Sigmoid colon (tissue), 7 donors: ENCODE data around the gene CDA. TPM values are rescaled to one million over a fixed set of nuclear protein-coding genes. Genes with fewer than 3 reads are reported as not detected.

Experiments used
- DNase-seq: peaks from one replicate; pipeline ENCODE4 v3.0.0-alpha.2; 2019
- H3K27ac ChIP-seq, 4 donors: fragments of 200-600 bp; sonication (generic); one replicate each; pipeline ENCODE4 v1.5.1; 2016 to 2019; ENCODE audit warnings: mild to moderate bottlenecking in 1 of 4
- H3K27me3 ChIP-seq, 3 donors: fragments of 200-600 bp; sonication (generic); one replicate each; pipeline ENCODE4 v1.5.1; 2019; ENCODE audit warnings: mild to moderate bottlenecking in 1 of 3
- H3K36me3 ChIP-seq, 4 donors: fragments of 200-600 bp; sonication (generic); one replicate each; pipeline ENCODE4 v1.5.1; 2016 to 2019
- H3K4me1 ChIP-seq, 4 donors: fragments of 200-600 bp; sonication (generic); one replicate each; pipeline ENCODE4 v1.5.1; 2017 to 2019
- H3K4me3 ChIP-seq, 4 donors: fragments of 200-600 bp; sonication (generic); one replicate each; pipeline ENCODE4 v1.5.1; 2017 to 2019; ENCODE audit warnings: mild to moderate bottlenecking in 2 of 4, moderate library complexity in 1 of 4
- H3K9me3 ChIP-seq, 4 donors: fragments of 200-600 bp in 3 of 4; sonication (generic) in 3 of 4; one replicate each; pipeline versions ENCODE4 v1.5.1 to v1.6.1; 2013 to 2019
- CTCF ChIP-seq, 4 experiments: fragments of 450-650 bp in 3 of 4; fragments of 200-600 bp in 1 of 4; IDR thresholded peaks; one replicate each; pipeline ENCODE4 v1.5.1; 2016 to 2019; ENCODE audit warnings: antibody characterized with exemption in 4 of 4, mild to moderate bottlenecking in 3 of 4, moderate library complexity in 2 of 4
- EP300 ChIP-seq, 4 donors: sonication (generic); formaldehyde crosslinking; IDR thresholded peaks; one replicate each; pipeline ENCODE4 v1.6.1; 2017; ENCODE audit warnings: antibody characterized with exemption in 4 of 4
- POLR2A ChIP-seq, 2 donors: fragments of 450-650 bp; IDR thresholded peaks; one replicate each; pipeline ENCODE4 v1.6.1; 2016; ENCODE audit warnings: antibody characterized with exemption in 2 of 2, mild to moderate bottlenecking in 2 of 2, moderate library complexity in 2 of 2
- POLR2AphosphoS5 ChIP-seq, 4 donors: sonication (generic); formaldehyde crosslinking; IDR thresholded peaks; one replicate each; pipeline ENCODE4 v1.6.1; 2017; ENCODE audit warnings: antibody characterized with exemption in 4 of 4
- WGBS, 2 donors: extraction: QIAGEN DNeasy Blood & Tissue Kit; methylation state at CpG; one replicate each; pipeline ENCODE4 v1.1.7; 2013; 5-methylcytosine and 5-hydroxymethylcytosine counted together
- intact Hi-C: fragments of 100-400 bp; cut with DNase I; formaldehyde crosslinking; loops from one replicate; pipeline ENCODE4 v1.15.1; 2023
- polyA plus RNA-seq, 3 donors: library from polyadenylated mRNA; stranded (reverse); fragments of 200-250 nt; gene quantifications; one replicate each; pipeline ENCODE4 v1.2.3, GENCODE V29; 2013
- total RNA-seq, 4 donors: library from RNA; depleted of rRNA; stranded (reverse); fragments of >200 nt; gene quantifications; one replicate each; pipeline ENCODE4 v1.1.0, GENCODE V29; 2016
- donor health status: healthy with polysubstance abuse.
- donor health status: Bipolar disorder and iron deficiency.
- donor health status: healthy.

CDA gene
- total and polyA plus RNA-seq, 7 donors, result 1.3 to 272 (median 4.3) TPM

GRCh38 chr1:20662110-20662475, 73.2 kb downstream of the CDA start:
- peak overlapping the region; percentile 78 to 89 (median 85) for H3K27ac ChIP-seq
- DNase-seq, result no peak
- peaks cover 0 to 26% (median 23%) of the 10 kb centered on the region in 4 donors for H3K4me1 ChIP-seq
- intact Hi-C loops, result no loop called here
- no peak for TF ChIP-seq POLR2A (IDR thresholded peaks at IDR 0.05)
- no peak for TF ChIP-seq EP300 (IDR thresholded peaks at IDR 0.05)
- TF ChIP-seq POLR2AphosphoS5 (IDR thresholded peaks at IDR 0.05), result no peak
- no peak for TF ChIP-seq CTCF (IDR thresholded peaks at IDR 0.05)
- H3K4me3 ChIP-seq, result peak overlapping the region; percentile 67 to 92 (median 77)
- H3K9me3 ChIP-seq, result no peaks in the 10 kb centered on the region
- peaks cover 0 to 15% (median 5%) of the 10 kb centered on the region in 4 donors for H3K36me3 ChIP-seq
- WGBS, 2 donors, result 55 to 64% methylated on average over 7 of the region's 7 CpGs
- H3K27me3 ChIP-seq, result no peaks in the 10 kb centered on the region

GRCh38 chr1:20663365-20663764, 74.5 kb downstream of the CDA start:
- H3K4me3 ChIP-seq, result no peak overlapping the region
- no peaks in the 10 kb centered on the region for H3K9me3 ChIP-seq
- H3K27me3 ChIP-seq, result no peaks in the 10 kb centered on the region
- no peak overlapping the region for H3K27ac ChIP-seq
- no peak for DNase-seq
- TF ChIP-seq POLR2AphosphoS5 (IDR thresholded peaks at IDR 0.05), result no peak
- TF ChIP-seq POLR2A (IDR thresholded peaks at IDR 0.05), result no peak
- TF ChIP-seq EP300 (IDR thresholded peaks at IDR 0.05), result no peak
- TF ChIP-seq CTCF (IDR thresholded peaks at IDR 0.05), result no peak
- 93 to 94% methylated on average over 1 of the region's 1 CpG for WGBS, 2 donors
- H3K36me3 ChIP-seq, result peaks cover 0 to 5% (median 0%) of the 10 kb centered on the region in 4 donors
- H3K4me1 ChIP-seq, result peaks cover 0 to 26% (median 23%) of the 10 kb centered on the region in 4 donors
- intact Hi-C loops, result no loop called here

- DNase-seq, result no peak
- H3K27me3 ChIP-seq, result no peaks in the 10 kb centered on the region
- no peaks in the 10 kb centered on the region for H3K9me3 ChIP-seq
- 81 to 89% methylated on average over 12 of the region's 12 CpGs for WGBS, 2 donors
- H3K4me3 ChIP-seq, result no peak overlapping the region
- H3K36me3 ChIP-seq, result no peaks in the 10 kb centered on the region
- intact Hi-C loops, result no loop called here
- no peak for TF ChIP-seq POLR2AphosphoS5 (IDR thresholded peaks at IDR 0.05)
- TF ChIP-seq EP300 (IDR thresholded peaks at IDR 0.05), result no peak
- no peak for TF ChIP-seq CTCF (IDR thresholded peaks at IDR 0.05)
- TF ChIP-seq POLR2A (IDR thresholded peaks at IDR 0.05), result no peak
- peaks cover 0 to 23% (median 23%) of the 10 kb centered on the region in 4 donors for H3K4me1 ChIP-seq
- H3K27ac ChIP-seq, result no peak overlapping the region
These were observed 75.2 kb downstream of the CDA start for GRCh38 chr1:20663969-20664715.

- WGBS, 2 donors, result 49 to 69% methylated on average over 12 of the region's 12 CpGs
- no peak for TF ChIP-seq POLR2A (IDR thresholded peaks at IDR 0.05)
- TF ChIP-seq EP300 (IDR thresholded peaks at IDR 0.05), result no peak
- no peak for DNase-seq
- Histone ChIP-seq H3K4me1 (peaks cover 0 to 9% (median 7%) of the 10 kb centered on the region in 4 donors), H3K9me3 (no peaks in the 10 kb centered on the region), H3K36me3 (no peaks in the 10 kb centered on the region), H3K4me3 (no peak overlapping the region), H3K27me3 (no peaks in the 10 kb centered on the region), H3K27ac (no peak overlapping the region)
- intact Hi-C loops, result no loop called here
These were observed 76.8 kb downstream of the CDA start for GRCh38 chr1:20665726-20666125.

- WGBS, 2 donors, result 82 to 83% methylated on average over 16 of the region's 16 CpGs
- no peaks in the 10 kb centered on the region for H3K36me3 ChIP-seq
- H3K9me3 ChIP-seq, result no peaks in the 10 kb centered on the region
- intact Hi-C loops, result no loop called here
- TF ChIP-seq EP300 (IDR thresholded peaks at IDR 0.05), result no peak
- TF ChIP-seq POLR2A (IDR thresholded peaks at IDR 0.05), result no peak
- TF ChIP-seq POLR2AphosphoS5 (IDR thresholded peaks at IDR 0.05), result no peak
- no peak for TF ChIP-seq CTCF (IDR thresholded peaks at IDR 0.05)
- DNase-seq, result no peak
- no peak overlapping the region for H3K4me3 ChIP-seq
- no peaks in the 10 kb centered on the region for H3K27me3 ChIP-seq
- peaks cover 0 to 8% (median 7%) of the 10 kb centered on the region in 4 donors for H3K4me1 ChIP-seq
- no peak overlapping the region for H3K27ac ChIP-seq
These were observed 77.2 kb downstream of the CDA start for GRCh38 chr1:20666146-20666545.
